GM12875 (cell line): ENCODE results near the gene PRRX1.

Source experiments
- H3K4me3 ChIP-seq: one replicate; pipeline ENCODE4 v1.5.1; 2011; ENCODE audit warnings: low read depth, low read length, control low read depth
- TF ChIP-seq, protein P1 (sequence below): IDR thresholded peaks from 2 replicates; pipeline ENCODE4 v1.5.1; 2011; ENCODE audit warnings: low read depth, mild to moderate bottlenecking, control low read depth, inconsistent platforms, low read length, moderate library complexity, borderline replicate concordance; ENCODE audit not compliant: insufficient read depth

The PRRX1 gene

DNA sequence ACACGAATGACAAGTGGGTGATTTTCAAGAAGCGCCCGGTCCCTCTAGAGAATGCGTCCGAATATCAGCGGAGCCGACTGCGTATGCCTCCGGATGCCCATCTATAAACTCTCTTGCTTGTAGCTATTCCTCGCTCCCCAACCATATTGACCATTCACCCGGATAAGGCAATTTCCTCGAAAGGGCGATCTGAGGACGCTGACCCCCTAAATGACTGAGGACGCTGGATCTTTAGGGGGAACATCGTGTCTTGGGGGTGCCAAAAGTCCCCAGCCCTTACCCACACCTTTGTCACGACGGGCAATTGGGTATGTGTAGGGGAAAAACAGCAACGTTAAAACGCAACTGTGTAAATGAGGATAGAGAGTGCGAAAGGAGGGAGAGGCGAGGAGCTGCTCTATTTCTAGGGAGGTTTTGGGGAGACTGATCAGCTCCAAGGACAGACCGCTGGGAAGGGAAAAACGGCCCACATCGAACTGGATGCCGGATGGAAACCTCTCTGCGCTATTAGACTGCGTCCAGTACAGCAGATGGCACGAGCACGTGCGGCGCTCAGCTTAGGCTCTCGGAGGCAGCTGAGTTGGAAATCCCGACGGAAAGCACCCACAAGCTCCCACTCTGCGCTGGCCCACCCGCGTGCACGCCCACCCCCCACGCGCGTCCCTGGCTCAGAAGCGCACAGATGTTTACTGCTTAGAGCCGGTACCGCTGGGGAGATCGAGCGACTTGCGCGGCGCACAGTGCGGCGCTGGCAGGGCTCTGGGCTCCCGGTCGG lies 2.9 kb upstream of the PRRX1 start:
- TF ChIP-seq, protein P1, sequence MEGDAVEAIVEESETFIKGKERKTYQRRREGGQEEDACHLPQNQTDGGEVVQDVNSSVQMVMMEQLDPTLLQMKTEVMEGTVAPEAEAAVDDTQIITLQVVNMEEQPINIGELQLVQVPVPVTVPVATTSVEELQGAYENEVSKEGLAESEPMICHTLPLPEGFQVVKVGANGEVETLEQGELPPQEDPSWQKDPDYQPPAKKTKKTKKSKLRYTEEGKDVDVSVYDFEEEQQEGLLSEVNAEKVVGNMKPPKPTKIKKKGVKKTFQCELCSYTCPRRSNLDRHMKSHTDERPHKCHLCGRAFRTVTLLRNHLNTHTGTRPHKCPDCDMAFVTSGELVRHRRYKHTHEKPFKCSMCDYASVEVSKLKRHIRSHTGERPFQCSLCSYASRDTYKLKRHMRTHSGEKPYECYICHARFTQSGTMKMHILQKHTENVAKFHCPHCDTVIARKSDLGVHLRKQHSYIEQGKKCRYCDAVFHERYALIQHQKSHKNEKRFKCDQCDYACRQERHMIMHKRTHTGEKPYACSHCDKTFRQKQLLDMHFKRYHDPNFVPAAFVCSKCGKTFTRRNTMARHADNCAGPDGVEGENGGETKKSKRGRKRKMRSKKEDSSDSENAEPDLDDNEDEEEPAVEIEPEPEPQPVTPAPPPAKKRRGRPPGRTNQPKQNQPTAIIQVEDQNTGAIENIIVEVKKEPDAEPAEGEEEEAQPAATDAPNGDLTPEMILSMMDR, result no peak
- no peak overlapping the region for H3K4me3 ChIP-seq

DNA sequence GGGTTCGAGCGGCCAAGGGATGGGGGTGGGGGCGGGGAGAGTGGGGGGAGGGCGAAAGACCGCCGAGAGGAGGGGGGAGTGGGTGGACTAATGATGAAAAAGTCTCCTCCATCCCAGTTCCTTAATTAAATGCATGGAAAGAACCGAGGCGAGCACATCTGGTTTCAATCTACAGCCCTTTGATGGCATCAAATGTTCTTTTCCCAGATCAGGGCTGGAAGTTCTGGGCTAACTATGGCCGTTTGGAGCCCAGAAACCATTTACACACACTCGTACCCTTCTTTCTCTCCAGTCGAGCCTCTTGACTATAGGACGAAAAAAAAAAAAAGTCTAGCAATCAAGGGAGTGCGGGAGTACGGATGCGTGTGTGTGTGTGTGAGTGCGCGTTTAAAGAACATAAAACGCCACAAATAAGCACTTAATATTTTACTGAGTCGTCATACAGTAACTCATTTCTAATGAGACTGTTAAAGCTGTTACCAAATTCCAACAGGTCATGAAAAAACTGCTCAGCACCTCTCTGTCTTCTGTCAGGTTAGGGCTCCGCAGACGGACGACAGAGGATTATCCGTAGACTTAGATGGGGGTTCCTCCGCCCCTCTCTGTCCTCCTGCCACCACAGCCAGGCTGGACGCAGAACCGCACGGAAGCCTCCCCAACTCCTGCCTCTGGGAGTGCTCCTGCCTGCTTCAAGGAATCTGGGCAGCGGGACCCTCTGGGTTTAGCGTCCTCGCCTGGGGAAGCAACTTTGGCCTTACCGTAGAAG lies 2.1 kb upstream of the PRRX1 start:
- H3K4me3 ChIP-seq, result no peak overlapping the region
- TF ChIP-seq, protein P1, result no peak

DNA sequence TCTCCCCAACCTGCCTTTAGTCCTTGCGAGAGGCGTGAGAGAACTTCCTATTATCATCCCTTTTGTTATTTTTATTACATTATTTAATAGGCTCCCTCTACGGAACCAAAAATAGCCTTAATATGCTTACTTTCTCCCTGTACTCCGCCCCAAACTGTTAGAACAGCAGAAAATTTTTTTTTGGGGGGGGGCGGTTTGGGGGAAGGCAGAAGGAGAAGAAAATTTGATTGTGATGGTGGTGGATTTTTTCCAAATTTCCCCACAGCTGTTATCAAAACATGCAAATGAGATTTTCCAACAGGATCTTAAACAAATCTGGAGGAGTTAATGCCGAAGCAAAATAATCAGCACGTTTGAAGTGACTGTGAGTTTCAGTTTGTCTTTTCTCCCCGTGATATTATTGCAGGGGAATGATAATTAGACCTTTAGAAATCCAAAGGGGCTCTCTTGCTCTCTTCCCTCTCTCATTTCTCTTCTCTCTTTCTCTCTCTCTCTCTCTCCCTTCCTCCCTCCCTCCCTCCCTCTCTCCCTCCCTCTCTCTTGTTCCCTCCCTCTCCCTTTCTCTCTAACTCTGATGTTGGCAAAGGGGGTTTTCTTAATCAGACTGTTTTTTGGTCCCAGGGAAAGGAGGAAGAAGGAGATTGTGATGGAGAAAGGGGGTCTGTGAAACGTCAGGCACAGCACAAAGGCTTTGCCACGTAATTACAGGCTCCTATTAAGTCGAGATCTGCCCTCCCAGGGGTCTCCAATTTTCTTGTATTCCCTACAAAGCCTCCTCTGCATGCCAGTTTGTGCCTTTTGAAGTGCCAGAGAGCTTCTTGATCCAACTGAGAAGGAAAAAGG lies 1.1 kb upstream of the PRRX1 start:
- TF ChIP-seq, protein P1, result no peak
- no peak overlapping the region for H3K4me3 ChIP-seq

DNA sequence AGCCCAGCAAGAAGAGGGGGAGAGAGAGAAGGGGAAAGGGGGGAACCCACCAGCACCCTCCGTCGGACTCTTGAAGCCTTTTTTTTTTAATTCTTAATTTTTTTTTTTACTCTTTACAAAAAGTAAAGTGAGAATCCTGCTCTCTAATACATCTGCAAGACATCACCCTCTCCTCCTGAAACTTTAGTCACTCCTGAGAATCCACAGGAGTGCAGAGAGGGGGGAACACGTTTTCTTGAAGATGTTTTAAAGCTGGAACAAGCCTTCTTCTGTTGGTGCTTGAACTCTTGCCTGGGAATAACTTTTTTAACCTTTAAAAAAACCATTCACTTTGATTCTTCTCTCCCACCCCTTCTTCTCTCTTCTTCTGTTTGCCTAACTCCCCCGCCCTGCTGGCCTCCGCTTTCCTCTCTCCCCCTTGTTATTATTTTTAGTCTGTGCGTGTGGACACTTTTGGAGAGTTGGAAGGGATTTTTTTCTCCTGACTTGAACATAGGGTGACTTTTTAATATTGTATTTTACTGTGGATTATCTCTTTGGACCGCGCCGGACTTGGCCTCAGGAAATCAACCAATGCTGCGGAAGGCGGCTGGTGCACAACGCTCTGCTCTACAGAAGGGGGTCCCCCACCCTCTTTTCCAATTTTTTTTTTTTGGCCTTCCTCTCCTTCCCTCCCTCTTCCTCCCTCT lies 383 bp upstream of the PRRX1 start:
- H3K4me3 ChIP-seq, result no peak overlapping the region
- TF ChIP-seq, protein P1, result no peak

DNA sequence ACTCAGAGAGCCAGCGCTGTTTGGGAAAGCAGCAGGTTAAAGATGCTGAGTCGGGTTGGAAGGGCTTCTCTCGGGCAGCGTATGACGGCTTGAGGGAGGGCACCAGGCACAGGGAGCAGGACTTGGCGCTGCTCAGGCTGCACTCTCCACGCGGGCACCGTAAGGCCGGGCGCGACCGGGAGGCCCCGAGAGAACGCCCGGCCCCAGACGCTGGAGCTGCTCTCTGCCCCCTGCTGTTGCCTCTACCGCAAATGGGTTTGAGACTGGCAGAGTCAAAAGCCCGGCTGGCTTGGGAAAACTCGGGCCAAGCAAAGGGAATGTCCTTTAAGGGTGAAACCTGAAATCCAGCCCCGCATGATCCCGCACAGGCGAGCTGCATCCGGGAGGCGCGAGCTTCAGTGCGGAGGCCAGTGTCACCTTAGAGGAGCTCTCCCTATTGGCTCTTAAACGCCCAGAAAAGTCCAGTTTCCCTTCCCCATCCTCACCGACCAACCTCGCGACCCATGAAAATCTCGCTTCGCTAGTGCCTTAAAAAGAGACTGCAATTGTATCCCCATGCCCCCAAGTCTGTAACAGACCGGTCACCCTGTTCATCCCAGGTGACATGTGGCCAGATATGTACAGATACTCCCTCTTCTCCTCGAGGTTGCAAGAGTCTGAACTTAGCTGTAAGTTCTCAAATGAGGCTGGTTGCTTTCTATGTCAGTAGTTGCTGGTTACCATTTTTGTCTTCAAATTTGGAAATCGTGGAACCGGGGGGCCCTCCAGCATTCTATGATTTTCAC lies 1.1 kb downstream of the PRRX1 start:
- TF ChIP-seq, protein P1, result no peak
- no peak overlapping the region for H3K4me3 ChIP-seq

DNA sequence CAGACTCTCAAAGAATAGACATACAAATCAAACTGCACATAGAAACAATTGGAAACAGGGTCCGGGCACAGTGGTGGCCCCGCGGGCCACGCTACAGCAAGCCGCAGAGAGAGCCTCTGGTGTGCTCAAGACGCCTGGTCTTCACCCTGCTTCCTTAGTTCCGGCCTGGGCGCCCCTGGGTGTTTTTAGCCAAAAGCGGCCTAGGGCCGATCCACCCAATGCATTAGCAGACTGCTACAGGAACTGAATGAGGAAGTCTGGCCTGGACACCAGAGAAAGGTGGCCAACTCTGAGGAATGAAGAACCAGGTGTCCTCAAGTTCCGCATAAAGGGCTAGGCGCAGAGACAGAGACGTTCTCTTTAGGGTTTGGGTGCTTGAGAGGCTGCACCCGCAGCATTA lies 1.7 kb downstream of the PRRX1 start:
- no peak overlapping the region for H3K4me3 ChIP-seq
- TF ChIP-seq, protein P1, result no peak
